ENCODE measurements around the gene GSN.
"Not testable (repeated sequence)": the region's sequence is repeated elsewhere in the genome, so short reads cannot be mapped to it uniquely, and the experiment has no call there.

Gene GSN

GRCh38 chr9:121289772-121290370 is 21.9 kb downstream of the GSN start:
- no peak for DNase-seq

- not testable (repeated sequence) for DNase-seq
Measured at GRCh38 chr9:121291536-121291935, 23.6 kb downstream of the GSN start.

GRCh38 chr9:121292051-121292450 is 24.1 kb downstream of the GSN start:
- DNase-seq, result no peak

- DNase-seq, result no peak
Measured at GRCh38 chr9:121292801-121293241, 24.9 kb downstream of the GSN start.

GRCh38 chr9:121294151-121294743 is 26.3 kb downstream of the GSN start:
- no peak for DNase-seq

GRCh38 chr9:121294866-121295661 is 27.1 kb downstream of the GSN start:
- no peak for DNase-seq

GRCh38 chr9:121295662-121296191 is 27.8 kb downstream of the GSN start:
- DNase-seq, result no peak

- no peak for DNase-seq
Measured at GRCh38 chr9:121296213-121297127, 28.5 kb downstream of the GSN start.

GRCh38 chr9:121297389-121297788 is 29.4 kb downstream of the GSN start:
- no peak for DNase-seq

GRCh38 chr9:121298016-121298538 is 30.1 kb downstream of the GSN start:
- no peak for DNase-seq

GRCh38 chr9:121298689-121299466 is 30.9 kb downstream of the GSN start:
- no peak for DNase-seq

- DNase-seq, result no peak
Measured at GRCh38 chr9:121299467-121300282, 31.7 kb downstream of the GSN start.

GRCh38 chr9:121300283-121301119 is 32.5 kb downstream of the GSN start:
- DNase-seq, result no peak

- no peak for DNase-seq
Measured at GRCh38 chr9:121301881-121302286, 33.9 kb downstream of the GSN start.

GRCh38 chr9:121302341-121302740 is 34.4 kb downstream of the GSN start:
- DNase-seq, result no peak

- DNase-seq, result no peak
Measured at GRCh38 chr9:121302786-121303185, 34.8 kb downstream of the GSN start.

GRCh38 chr9:121303456-121304451 is 35.8 kb downstream of the GSN start:
- DNase-seq, result no peak

- DNase-seq, result no peak
Measured at GRCh38 chr9:121304707-121305106, 36.7 kb downstream of the GSN start.

All from NCI-H2227 treated with DMSO at 0.1 percent for 48 hours (cell line).